ENCODE data around the gene MASTL.

DNA sequence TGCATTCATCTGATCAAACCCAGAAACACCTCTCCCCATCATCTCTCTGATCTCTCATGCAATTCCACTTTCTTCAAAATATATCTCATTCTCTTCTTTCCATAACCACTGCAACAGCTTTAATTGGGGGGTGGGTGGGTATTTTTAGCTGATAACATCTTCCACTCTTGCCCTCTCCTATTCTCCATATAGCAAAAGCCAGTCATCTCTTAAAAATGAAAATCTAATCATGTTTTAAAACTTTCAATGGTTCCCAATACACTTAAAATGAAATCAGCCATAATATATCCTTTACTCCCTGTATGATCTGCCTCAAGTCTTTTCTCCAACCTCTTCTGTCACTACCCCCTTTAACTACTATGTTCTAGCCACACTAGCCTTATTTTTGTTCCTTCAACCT, 2.5 kb upstream of the MASTL start:
- TF ChIP-seq, protein P1, sequence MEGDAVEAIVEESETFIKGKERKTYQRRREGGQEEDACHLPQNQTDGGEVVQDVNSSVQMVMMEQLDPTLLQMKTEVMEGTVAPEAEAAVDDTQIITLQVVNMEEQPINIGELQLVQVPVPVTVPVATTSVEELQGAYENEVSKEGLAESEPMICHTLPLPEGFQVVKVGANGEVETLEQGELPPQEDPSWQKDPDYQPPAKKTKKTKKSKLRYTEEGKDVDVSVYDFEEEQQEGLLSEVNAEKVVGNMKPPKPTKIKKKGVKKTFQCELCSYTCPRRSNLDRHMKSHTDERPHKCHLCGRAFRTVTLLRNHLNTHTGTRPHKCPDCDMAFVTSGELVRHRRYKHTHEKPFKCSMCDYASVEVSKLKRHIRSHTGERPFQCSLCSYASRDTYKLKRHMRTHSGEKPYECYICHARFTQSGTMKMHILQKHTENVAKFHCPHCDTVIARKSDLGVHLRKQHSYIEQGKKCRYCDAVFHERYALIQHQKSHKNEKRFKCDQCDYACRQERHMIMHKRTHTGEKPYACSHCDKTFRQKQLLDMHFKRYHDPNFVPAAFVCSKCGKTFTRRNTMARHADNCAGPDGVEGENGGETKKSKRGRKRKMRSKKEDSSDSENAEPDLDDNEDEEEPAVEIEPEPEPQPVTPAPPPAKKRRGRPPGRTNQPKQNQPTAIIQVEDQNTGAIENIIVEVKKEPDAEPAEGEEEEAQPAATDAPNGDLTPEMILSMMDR (IDR thresholded peaks at IDR 0.05), result no peak
- no peak for TF ChIP-seq EP300 (IDR thresholded peaks at IDR 0.05)
- no peak for TF ChIP-seq POLR2A (IDR thresholded peaks at IDR 0.05)
